GM18498 (cell line): ENCODE measurements around the gene LPAR1.
A peak's percentile ranks its signal among the peaks of the same experiment; 100 is the strongest.

Experiments
- ATAC-seq: cut with Tn5 transposase; IDR thresholded peaks from one replicate; pipeline ENCODE4 v1.9.1; 2021; ENCODE audit warnings: mild to moderate bottlenecking, moderate library complexity; ENCODE audit not compliant: unreplicated experiment

Gene LPAR1

GRCh38 chr9:111037708-111038330 is 451 bp downstream of the LPAR1 start:
- ATAC-seq: peak; percentile 57

DNA sequence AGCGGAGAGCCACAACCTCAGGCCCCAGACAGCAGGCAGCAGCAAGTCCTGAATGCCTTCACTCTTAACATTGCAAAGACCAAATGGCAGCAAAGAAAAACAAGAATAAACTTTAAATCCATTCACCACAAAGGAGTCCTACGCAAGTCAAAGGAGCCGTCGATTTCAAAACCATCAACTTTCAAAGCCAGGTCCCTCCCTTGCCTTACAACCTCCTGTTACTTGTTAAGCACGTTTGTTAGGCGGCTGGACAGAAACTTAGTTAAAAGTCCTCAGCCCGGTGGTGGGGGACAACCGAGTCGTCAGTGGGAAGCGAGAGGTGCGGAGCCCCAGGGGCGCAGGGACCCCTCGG is 938 bp downstream of the LPAR1 start:
- ATAC-seq: no peak

- ATAC-seq: no peak
Measured at GRCh38 chr9:111036946-111037345, 1.3 kb downstream of the LPAR1 start.

- ATAC-seq: no peak
Measured at GRCh38 chr9:111036429-111036789, 1.9 kb downstream of the LPAR1 start.

DNA sequence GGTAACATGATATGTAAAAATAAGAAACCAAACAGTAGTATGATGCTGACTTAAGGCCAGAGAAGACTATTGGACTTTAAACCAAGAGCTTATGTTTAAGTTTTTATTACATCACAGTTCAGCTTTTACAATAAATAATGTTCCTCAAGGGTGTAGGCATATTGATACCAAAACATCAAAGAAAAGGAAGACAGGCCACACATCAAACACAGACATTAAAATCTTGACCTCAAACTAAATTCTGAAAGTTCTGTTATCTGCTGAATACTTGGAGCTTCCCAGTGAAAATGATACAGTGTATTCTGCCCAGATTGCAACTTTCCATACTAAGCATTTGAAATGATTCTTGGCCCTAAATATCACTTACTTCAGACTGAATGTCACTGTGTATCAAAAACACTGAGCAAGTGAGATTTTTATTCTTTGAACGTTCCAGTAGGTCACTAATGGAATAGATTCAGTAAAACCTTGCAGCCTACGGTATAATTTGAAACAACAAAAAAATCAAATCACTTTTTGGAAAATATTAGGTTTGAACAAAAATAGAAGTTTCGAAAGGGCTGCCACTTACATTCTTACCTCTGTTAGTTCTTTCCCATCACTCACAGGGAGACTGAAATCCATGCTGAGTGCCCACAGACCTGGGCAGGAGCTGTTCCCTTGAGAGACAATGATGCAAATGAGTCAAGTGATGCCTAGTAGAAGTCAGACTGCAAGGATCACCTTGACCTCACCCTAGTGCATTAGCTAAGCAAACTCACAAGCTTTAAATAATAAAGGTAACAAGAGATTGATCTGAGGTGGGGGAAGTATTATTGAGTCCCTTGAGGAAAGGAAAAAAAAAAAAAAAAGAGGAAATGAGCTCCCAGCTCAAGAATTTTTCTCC is 2.5 kb downstream of the LPAR1 start:
- no peak for ATAC-seq

- ATAC-seq: no peak
Measured at GRCh38 chr9:111034898-111035539, 3.3 kb downstream of the LPAR1 start.

GRCh38 chr9:111034170-111034897 is 3.9 kb downstream of the LPAR1 start:
- no peak for ATAC-seq

DNA sequence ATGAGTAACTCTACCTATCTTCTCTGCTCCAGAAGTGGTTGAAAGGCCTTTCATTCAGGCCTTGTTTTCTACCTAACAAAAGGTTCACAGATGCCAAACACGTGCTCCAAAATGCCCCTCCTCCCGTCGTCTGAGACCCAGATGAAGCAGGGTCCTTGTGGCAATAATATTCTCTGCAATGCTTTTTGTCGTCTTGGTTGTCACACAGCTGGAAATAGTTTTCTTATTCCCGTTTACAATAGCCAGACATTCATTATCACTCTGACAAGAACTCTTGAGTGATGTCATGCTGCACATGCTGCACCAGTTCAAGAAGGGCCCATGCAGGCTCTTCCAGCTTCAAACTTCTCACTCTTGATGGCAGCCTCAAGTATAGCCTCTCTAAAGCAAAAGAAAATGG is 7.8 kb downstream of the LPAR1 start:
- no peak for ATAC-seq

DNA sequence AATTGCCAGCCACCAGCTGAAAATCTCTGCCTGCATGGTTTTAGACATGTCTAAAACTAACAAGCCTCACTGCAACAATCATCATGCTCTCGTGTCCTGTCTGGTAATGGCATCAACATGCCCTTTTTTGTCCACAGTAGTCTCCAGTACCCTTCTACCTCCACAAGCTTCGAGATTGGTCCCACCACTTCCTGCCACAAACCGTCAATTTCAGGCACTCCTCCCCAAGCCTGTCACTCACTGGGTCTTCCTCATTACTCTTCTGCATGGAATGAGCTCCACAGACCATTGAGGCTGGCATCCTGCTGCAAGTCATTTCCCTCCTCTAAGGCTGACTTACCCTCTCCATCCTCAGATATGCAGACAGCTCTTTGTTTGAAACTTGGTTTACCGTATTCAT is 9.0 kb downstream of the LPAR1 start:
- no peak for ATAC-seq

GRCh38 chr9:111027798-111028197 is 10.5 kb downstream of the LPAR1 start:
- no peak for ATAC-seq

DNA sequence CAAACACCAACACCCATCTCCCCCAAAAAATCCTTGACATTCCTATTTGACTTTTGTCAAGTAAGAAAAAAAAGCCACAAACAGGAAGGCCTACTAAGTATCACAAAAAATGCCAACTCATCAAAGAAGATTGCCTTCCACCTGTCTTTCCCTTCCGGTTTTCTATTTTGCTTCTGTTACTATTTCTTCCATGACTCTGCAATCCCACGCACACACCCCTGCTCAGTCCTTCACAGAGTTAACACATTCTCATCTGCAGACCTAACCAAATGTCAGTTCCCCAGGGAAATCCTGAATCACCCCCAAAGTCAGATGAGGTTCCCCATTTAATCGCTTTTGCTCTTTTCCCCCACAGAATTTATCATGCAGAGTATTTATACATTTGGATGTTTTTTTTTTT is 15.1 kb downstream of the LPAR1 start:
- ATAC-seq: no peak

DNA sequence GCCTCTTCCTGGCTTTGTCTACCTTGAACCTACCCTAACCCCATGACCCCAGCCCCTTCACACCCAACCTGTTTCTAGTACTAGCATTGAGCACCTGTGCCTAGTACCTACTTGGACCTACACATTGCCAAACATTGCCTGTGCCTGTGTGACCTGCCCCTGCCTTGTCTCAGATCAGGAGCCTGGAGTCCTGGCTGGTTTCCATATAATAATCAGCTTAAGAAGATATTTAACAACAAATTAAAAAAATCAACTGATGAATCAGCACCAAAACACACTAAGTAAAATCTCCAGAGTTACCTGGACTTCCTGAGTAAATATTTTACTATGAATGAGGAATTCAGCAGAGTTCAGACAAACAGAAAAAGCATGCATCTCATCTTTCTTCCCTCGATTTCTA is 17.7 kb downstream of the LPAR1 start:
- no peak for ATAC-seq

GRCh38 chr9:111016426-111017045 is 21.7 kb downstream of the LPAR1 start:
- ATAC-seq: no peak

GRCh38 chr9:111016016-111016415 is 22.3 kb downstream of the LPAR1 start:
- ATAC-seq: no peak

DNA sequence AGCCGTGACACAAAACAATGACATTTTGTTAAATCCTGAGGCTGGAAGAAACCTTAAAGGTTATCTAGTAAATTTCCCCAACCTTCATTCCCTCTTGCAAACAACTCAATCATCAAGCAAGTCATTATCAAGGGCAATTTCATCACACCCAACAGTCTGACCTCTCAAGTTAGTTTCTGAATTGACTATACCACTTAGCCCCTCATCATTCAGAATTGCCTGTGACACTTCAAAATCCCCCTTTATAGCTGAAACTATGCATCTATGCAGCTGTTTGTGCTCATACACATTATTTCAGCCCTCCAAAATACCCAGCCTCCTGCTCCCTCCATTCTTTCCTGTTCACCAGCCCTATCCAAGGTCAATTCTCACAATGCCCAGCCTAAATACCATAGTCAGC is 24.6 kb downstream of the LPAR1 start:
- ATAC-seq: no peak

DNA sequence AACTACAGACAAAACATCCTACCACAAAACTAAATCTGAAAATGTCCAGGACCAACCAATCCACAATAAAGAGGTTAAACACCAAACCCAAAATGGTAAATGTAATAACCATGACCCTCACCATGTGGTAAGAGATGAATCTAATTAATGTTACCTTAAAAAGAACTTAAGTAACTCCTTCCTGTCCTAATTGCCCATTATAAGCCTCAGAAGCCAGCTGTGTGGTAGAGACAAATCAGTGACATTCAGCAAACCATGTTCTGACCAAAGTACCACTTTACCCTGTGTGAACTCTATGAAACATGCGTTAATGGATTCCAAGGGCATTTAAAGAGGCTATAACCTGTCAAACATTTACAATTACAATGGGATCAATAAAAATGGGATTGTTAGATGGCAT is 25.0 kb downstream of the LPAR1 start:
- no peak for ATAC-seq

- ATAC-seq: no peak
Measured at GRCh38 chr9:111008158-111009075, 29.9 kb downstream of the LPAR1 start.

DNA sequence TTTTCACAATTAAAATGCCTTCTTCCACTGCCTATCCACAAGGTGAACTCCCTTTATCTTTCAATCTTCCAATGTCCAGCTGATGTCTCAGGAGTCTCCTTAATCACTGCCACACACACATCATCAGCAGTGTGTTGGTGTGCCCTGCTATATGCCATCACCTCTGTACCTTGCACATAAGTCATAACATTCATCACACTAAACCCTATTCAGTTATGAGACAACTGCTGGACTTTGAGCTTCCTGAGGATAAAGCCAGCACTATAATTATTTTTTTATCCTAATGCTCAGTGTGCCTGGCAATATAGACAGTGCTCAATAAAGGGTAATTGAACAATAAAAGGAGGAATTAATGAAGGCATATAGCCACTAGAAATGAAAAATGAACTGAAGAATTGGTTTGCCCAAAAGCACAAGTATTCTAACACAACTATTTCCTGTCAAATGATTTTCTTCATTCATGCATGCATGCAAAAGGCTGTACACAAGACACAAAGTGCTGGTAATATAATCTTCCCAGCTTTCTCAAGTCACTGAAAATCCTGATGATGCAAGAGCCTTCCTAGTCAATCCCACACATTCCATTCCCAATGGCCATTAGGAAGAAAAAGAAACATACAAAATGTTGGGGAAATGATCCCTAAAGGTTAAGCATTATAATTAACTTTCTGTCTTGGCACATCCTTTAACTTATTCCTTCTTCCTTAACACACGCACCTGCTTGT is 32.4 kb downstream of the LPAR1 start:
- ATAC-seq: no peak

- no peak for ATAC-seq
Measured at GRCh38 chr9:111004936-111005335, 33.3 kb downstream of the LPAR1 start.
